Fibroblast of lung (primary cell): Measurements from ENCODE around the gene IMMT.

Source experiments
- EZH2 ChIP-seq: IDR thresholded peaks from 2 replicates; pipeline ENCODE4 v1.5.1; 2012; ENCODE audit warnings: low read length, control low read depth, mild to moderate bottlenecking; ENCODE audit errors: missing control alignments
- TF ChIP-seq, protein P1 (sequence below), 2 donors: IDR thresholded peaks in 1 of 2; conservative IDR thresholded peaks in 1 of 2; 1 replicate in 1 of 2; 2 replicates in 1 of 2; pipeline ENCODE4 v1.5.1; 2011 to 2012; ENCODE audit warnings: low read length in 2 of 2, control low read depth in 1 of 2, inconsistent platforms in 1 of 2, low read depth in 1 of 2, mild to moderate bottlenecking in 1 of 2

DNA sequence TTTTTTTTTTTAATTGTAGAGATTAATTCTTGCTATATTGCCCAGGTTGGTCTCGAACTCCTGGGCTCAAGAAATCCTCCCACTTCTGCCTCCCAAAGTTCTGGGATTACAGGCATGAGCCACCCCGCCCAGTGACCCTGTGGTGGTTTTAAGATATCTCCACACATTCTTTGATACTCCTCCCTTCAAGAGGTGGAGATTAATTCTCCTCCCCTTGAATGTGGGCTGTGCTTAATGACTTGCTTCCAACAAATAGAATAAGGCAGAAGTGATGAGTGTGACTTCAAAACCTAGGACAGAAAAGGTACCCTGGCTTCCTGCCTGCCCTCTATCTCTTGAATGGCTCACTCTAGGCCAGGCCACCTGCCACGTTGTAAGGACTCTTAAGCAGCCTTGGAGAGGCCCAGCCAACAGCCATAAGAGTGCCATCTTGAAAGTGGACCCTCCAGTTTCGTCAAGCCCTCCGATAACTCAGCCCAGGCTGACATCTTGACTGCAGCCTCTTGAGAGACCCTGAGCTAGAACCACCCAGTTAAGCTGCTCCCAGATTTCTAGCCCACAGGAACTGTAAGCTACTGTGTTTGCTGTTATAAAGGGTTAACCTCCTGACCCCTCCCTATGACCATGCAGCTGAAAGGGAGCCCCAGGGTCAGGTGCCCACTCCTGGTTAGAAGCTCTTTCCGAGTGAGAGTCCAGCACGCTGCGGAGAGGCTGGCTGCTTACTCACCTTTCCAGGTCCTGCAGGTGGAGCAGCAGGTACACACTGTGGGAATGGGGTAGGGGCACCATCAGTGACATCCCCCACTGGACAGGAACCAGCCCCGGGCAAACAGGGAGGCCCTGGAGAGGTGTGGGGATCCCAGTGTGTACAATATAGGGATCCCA, 31.6 kb upstream of the IMMT start:
- TF ChIP-seq, protein P1, sequence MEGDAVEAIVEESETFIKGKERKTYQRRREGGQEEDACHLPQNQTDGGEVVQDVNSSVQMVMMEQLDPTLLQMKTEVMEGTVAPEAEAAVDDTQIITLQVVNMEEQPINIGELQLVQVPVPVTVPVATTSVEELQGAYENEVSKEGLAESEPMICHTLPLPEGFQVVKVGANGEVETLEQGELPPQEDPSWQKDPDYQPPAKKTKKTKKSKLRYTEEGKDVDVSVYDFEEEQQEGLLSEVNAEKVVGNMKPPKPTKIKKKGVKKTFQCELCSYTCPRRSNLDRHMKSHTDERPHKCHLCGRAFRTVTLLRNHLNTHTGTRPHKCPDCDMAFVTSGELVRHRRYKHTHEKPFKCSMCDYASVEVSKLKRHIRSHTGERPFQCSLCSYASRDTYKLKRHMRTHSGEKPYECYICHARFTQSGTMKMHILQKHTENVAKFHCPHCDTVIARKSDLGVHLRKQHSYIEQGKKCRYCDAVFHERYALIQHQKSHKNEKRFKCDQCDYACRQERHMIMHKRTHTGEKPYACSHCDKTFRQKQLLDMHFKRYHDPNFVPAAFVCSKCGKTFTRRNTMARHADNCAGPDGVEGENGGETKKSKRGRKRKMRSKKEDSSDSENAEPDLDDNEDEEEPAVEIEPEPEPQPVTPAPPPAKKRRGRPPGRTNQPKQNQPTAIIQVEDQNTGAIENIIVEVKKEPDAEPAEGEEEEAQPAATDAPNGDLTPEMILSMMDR (conservative IDR thresholded peaks at IDR 0.05 in 1 of 2, IDR thresholded peaks at IDR 0.05 in 1 of 2; ENCODE audit: low read depth in 1 of 2, low read length in 2 of 2): no peak
- TF ChIP-seq EZH2: no peak
